ENCODE measurements around the gene CSPG5. TPM values are rescaled to one million over a fixed set of nuclear protein-coding genes. Genes with fewer than 3 reads are reported as not detected.

CSPG5 gene
- total RNA-seq, 1 donor from 2014 or later, result 1.1 TPM

- H3K27me3 Mint-ChIP-seq (ENCODE audit: low read depth), result peaks cover 24% of the 10 kb centered on the region
- H3K27ac Mint-ChIP-seq, result no peak overlapping the region
- H3K9me3 Mint-ChIP-seq, result peaks cover 6% of the 10 kb centered on the region
- no peak for DNase-seq (ENCODE audit: low spot score in 2 of 2, unreplicated experiment in 2 of 2)
- no peaks in the 10 kb centered on the region for H3K4me1 Mint-ChIP-seq
- no peak for TF ChIP-seq CTCF (IDR thresholded peaks at IDR 0.05; ENCODE audit: unreplicated experiment)
- no peaks in the 10 kb centered on the region for H3K36me3 Mint-ChIP-seq
- no peak overlapping the region for H3K4me3 Mint-ChIP-seq
Observed at GRCh38 chr3:47553407-47553806, 25.3 kb downstream of the CSPG5 start.

GRCh38 chr3:47542471-47543173 lies 36.0 kb downstream of the CSPG5 start:
- H3K4me1 Mint-ChIP-seq, result no peaks in the 10 kb centered on the region
- H3K4me3 Mint-ChIP-seq, result no peak overlapping the region
- TF ChIP-seq CTCF (IDR thresholded peaks at IDR 0.05; ENCODE audit: unreplicated experiment), result no peak
- H3K27me3 Mint-ChIP-seq (ENCODE audit: low read depth), result no peaks in the 10 kb centered on the region
- H3K36me3 Mint-ChIP-seq, result no peaks in the 10 kb centered on the region
- DNase-seq (ENCODE audit: low spot score in 2 of 2, unreplicated experiment in 2 of 2), result no peak
- no peaks in the 10 kb centered on the region for H3K9me3 Mint-ChIP-seq
- H3K27ac Mint-ChIP-seq, result no peak overlapping the region

- TF ChIP-seq CTCF (IDR thresholded peaks at IDR 0.05; ENCODE audit: unreplicated experiment), result no peak
- H3K9me3 Mint-ChIP-seq, result no peaks in the 10 kb centered on the region
- no peak overlapping the region for H3K27ac Mint-ChIP-seq
- no peak overlapping the region for H3K4me3 Mint-ChIP-seq
- no peaks in the 10 kb centered on the region for H3K36me3 Mint-ChIP-seq
- H3K27me3 Mint-ChIP-seq (ENCODE audit: low read depth), result no peaks in the 10 kb centered on the region
- H3K4me1 Mint-ChIP-seq, result no peaks in the 10 kb centered on the region
- DNase-seq (ENCODE audit: low spot score in 2 of 2, unreplicated experiment in 2 of 2), result no peak
Observed at GRCh38 chr3:47541583-47542108, 37.0 kb downstream of the CSPG5 start.

GRCh38 chr3:47540281-47540680 lies 38.4 kb downstream of the CSPG5 start:
- TF ChIP-seq CTCF (IDR thresholded peaks at IDR 0.05; ENCODE audit: unreplicated experiment), result no peak
- Mint-ChIP-seq H3K27me3 (ENCODE audit: low read depth) (no peaks in the 10 kb centered on the region), H3K27ac (no peak overlapping the region), H3K9me3 (no peaks in the 10 kb centered on the region), H3K36me3 (no peaks in the 10 kb centered on the region), H3K4me1 (no peaks in the 10 kb centered on the region), H3K4me3 (no peak overlapping the region)
- DNase-seq (ENCODE audit: low spot score in 2 of 2, unreplicated experiment in 2 of 2), result no peak

DNA sequence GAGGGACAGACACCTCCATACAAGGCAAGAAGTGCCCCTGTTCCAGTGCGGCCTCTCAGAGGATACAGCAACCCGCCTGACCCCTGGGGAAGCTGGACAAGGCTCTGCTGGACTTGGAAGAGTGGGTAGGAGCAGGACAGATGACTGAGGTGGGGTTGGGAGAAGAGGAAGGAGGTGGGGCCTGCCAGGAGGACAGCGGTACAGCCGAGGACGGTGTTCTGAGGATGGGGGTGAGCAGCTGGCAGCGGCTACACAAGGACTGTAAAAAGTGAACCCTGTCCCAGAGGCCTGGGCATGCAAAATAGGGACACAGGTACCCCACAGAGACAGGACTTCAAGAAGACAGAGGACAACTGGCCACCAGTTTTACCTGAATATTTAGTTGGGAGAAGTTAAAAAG lies 41.7 kb downstream of the CSPG5 start:
- no peak overlapping the region for H3K4me3 Mint-ChIP-seq
- H3K4me1 Mint-ChIP-seq, result no peaks in the 10 kb centered on the region
- no peak for DNase-seq (ENCODE audit: low spot score in 2 of 2, unreplicated experiment in 2 of 2)
- H3K27me3 Mint-ChIP-seq (ENCODE audit: low read depth), result peaks cover 6% of the 10 kb centered on the region
- H3K9me3 Mint-ChIP-seq, result peaks cover 8% of the 10 kb centered on the region
- no peaks in the 10 kb centered on the region for H3K36me3 Mint-ChIP-seq
- no peak overlapping the region for H3K27ac Mint-ChIP-seq
- no peak for TF ChIP-seq CTCF (IDR thresholded peaks at IDR 0.05; ENCODE audit: unreplicated experiment)

Measured in mesothelial cell of epicardium (in vitro differentiated cells).